Naive thymus-derived CD4-positive, alpha-beta T cell (primary cell): Measurements from ENCODE around the gene UBE2B. TPM values are rescaled to one million over a fixed set of nuclear protein-coding genes. Genes with fewer than 3 reads are reported as not detected.

Experiments used
- ATAC-seq: fragments of 150-1000 bp; cut with Tn5 transposase; 2 replicates; pipeline ENCODE4 v1.10.0; 2021; ENCODE audit warnings: mild to moderate bottlenecking, moderate library complexity
- CTCF ChIA-PET: fragments of 350-600 bp; sonication (Branson Sonifier 250); formaldehyde crosslinking; loops from one replicate; lab custom pipeline; 2021; ENCODE audit warnings: antibody characterized with exemption; lab: Charles Lee
- POLR2A ChIA-PET: fragments of 350-600 bp; sonication (Branson Sonifier 250); formaldehyde crosslinking; loops from one replicate; lab custom pipeline; 2021; ENCODE audit warnings: antibody characterized with exemption, inconsistent platforms; lab: Charles Lee
- DNase-seq, 9 donors: peaks; one replicate each; pipeline versions ENCODE4 v3.0.0 to v3.0.0-alpha.2; 2020 to 2022; ENCODE audit warnings: mixed read lengths in 1 of 9
- H3K27ac ChIP-seq: one replicate; pipeline ENCODE4 v1.7.0; 2013; ENCODE audit warnings: mild to moderate bottlenecking, low read depth, low read length, moderate library complexity
- H3K27me3 ChIP-seq, 2 donors: one replicate each; pipeline ENCODE4 v1.7.0; 2013; ENCODE audit warnings: low read length in 2 of 2, mild to moderate bottlenecking in 2 of 2, moderate library complexity in 2 of 2; ENCODE audit not compliant: control insufficient read depth in 2 of 2, insufficient read depth in 2 of 2
- H3K36me3 ChIP-seq, 3 experiments: 1 replicate in 2 of 3; 2 replicates in 1 of 3; pipeline ENCODE4 v1.7.0; 2013; ENCODE audit warnings: low read length in 3 of 3, mild to moderate bottlenecking in 3 of 3, moderate library complexity in 1 of 3; ENCODE audit not compliant: insufficient read depth in 3 of 3, control insufficient read depth in 2 of 3
- H3K4me1 ChIP-seq, 2 donors: one replicate each; pipeline ENCODE4 v1.7.0; 2013; ENCODE audit warnings: low read length in 2 of 2, mild to moderate bottlenecking in 2 of 2, moderate library complexity in 1 of 2; ENCODE audit not compliant: control insufficient read depth in 2 of 2, insufficient read depth in 2 of 2
- H3K4me3 ChIP-seq: 2 replicates; pipeline ENCODE4 v1.7.0; 2013; ENCODE audit warnings: mild to moderate bottlenecking, low read length
- H3K9me3 ChIP-seq, 3 experiments: 1 replicate in 2 of 3; 2 replicates in 1 of 3; pipeline ENCODE4 v1.7.0; 2013; ENCODE audit warnings: low read length in 3 of 3; ENCODE audit not compliant: control insufficient read depth in 2 of 3
- H3K27ac Mint-ChIP-seq, 9 donors: one replicate each; pipeline ENCODE4 v1.8.0; 2020 to 2022; ENCODE audit warnings: mixed read lengths in 9 of 9, mild to moderate bottlenecking in 8 of 9, moderate library complexity in 5 of 9, inconsistent platforms in 2 of 9
- H3K27me3 Mint-ChIP-seq, 5 donors: one replicate each; pipeline ENCODE4 v1.8.0; 2021 to 2022; ENCODE audit warnings: mixed read lengths in 5 of 5, mild to moderate bottlenecking in 1 of 5
- H3K36me3 Mint-ChIP-seq, 5 donors: one replicate each; pipeline ENCODE4 v1.8.0; 2020 to 2022; ENCODE audit warnings: mixed read lengths in 5 of 5, mild to moderate bottlenecking in 3 of 5, inconsistent platforms in 1 of 5
- H3K4me1 Mint-ChIP-seq, 7 donors: one replicate each; pipeline ENCODE4 v1.8.0; 2020 to 2022; ENCODE audit warnings: mixed read lengths in 7 of 7, mild to moderate bottlenecking in 3 of 7, inconsistent platforms in 1 of 7
- H3K4me3 Mint-ChIP-seq, 10 donors: one replicate each; pipeline ENCODE4 v1.8.0; 2020 to 2022; ENCODE audit warnings: mild to moderate bottlenecking in 10 of 10, mixed read lengths in 10 of 10, moderate library complexity in 6 of 10, inconsistent platforms in 2 of 10
- H3K9me3 Mint-ChIP-seq, 11 donors: one replicate each; pipeline ENCODE4 v1.8.0; 2020 to 2022; ENCODE audit warnings: mixed read lengths in 11 of 11, mild to moderate bottlenecking in 4 of 11, inconsistent platforms in 1 of 11, moderate library complexity in 1 of 11
- intact Hi-C, 2 donors: fragments of 100-400 bp; cut with micrococcal nuclease; formaldehyde crosslinking; loops; one replicate each; pipeline ENCODE4 v1.15.1; 2023
- polyA plus RNA-seq, 2 donors: library from polyadenylated mRNA; unstranded; fragments of 300-500 nt; fragmentation: Illumina TruSeq; gene quantifications; one replicate each; pipeline ENCODE4 v1.2.3, GENCODE V29; 2021
- total RNA-seq, 6 experiments: library from RNA in 5 of 6; stranded (reverse) in 5 of 6; gene quantifications; 1 replicate in 5 of 6; 2 replicates in 1 of 6; pipeline ENCODE4 v1.2.3 and lab custom pipeline; 2021 to 2026

Gene UBE2B
- total and polyA plus RNA-seq, 7 experiments from 2014 or later: 89.2 to 141 (median 117) TPM

- no peak overlapping the region for H3K27ac ChIP-seq
These were observed 68.9 kb downstream of the UBE2B start for GRCh38 chr5:134440201-134440755.

More at GRCh38 chr5:134440201-134440755, 68.9 kb downstream of the UBE2B start:
- Histone ChIP-seq H3K9me3 (no peaks in the 10 kb centered on the region), H3K4me3 (no peak overlapping the region), H3K27me3 (no peaks in the 10 kb centered on the region), H3K36me3 (no peaks in the 10 kb centered on the region), H3K4me1 (peaks cover 0 to 11% of the 10 kb centered on the region in 2 donors)
- intact Hi-C loops: no loop called here
- ATAC-seq (no peak), DNase-seq (no peak)
- H3K4me3 Mint-ChIP-seq: no peak overlapping the region
- no peak overlapping the region for H3K27ac Mint-ChIP-seq
- no peaks in the 10 kb centered on the region for H3K27me3 Mint-ChIP-seq
- H3K36me3 Mint-ChIP-seq: no peaks in the 10 kb centered on the region
- ChIA-PET CTCF (no interaction called here), POLR2A (no interaction called here)
- no peaks in the 10 kb centered on the region for H3K9me3 Mint-ChIP-seq
- peaks cover 0 to 21% (median 12%) of the 10 kb centered on the region in 7 donors for H3K4me1 Mint-ChIP-seq

Other genes with a start within 250 kb of the UBE2B start
- gene SKP1, start 194.6 kb upstream of the UBE2B start, total RNA-seq: 100 to 1,000 TPM; 224 to 287 (median 268) TPM
- gene SKP1, start 194.6 kb upstream of the UBE2B start, polyA plus RNA-seq: 1,000 to 10,000 TPM; 1,257 to 1,361 TPM
- gene PPP2CA, start 145.5 kb upstream of the UBE2B start, total RNA-seq: 100 to 1,000 TPM in 3 of 5 experiments, 10 to 100 TPM in 2; 89.5 to 168 (median 132) TPM
- gene PPP2CA, start 145.5 kb upstream of the UBE2B start, polyA plus RNA-seq: 100 to 1,000 TPM; 145 to 168 TPM
- 1 to 10 TPM in 3 of 5 experiments, under 1 TPM in 2; 0.27 to 1.9 (median 1.2) TPM for gene CDKL3, start 4.4 kb upstream of the UBE2B start, total RNA-seq
- 1 to 10 TPM in 1 of 2 donors, under 1 TPM in 1; 0.26 to 1.5 TPM for gene CDKL3, start 4.4 kb upstream of the UBE2B start, polyA plus RNA-seq
- gene CDKN2AIPNL, start 40.3 kb downstream of the UBE2B start, total RNA-seq: 10 to 100 TPM; 11.5 to 20.8 (median 16.8) TPM
- gene CDKN2AIPNL, start 40.3 kb downstream of the UBE2B start, polyA plus RNA-seq: 10 to 100 TPM; 25.8 to 29.1 TPM
- gene JADE2, start 154.1 kb downstream of the UBE2B start, total RNA-seq: 100 to 1,000 TPM in 4 of 5 experiments, 10 to 100 TPM in 1; 99.0 to 271 (median 153) TPM
- gene JADE2, start 154.1 kb downstream of the UBE2B start, polyA plus RNA-seq: 10 to 100 TPM; 29.8 to 55.7 TPM